Hepatocyte (in vitro differentiated cells): Measurements from ENCODE around the gene GTF3C1. TPM values are rescaled to one million over a fixed set of nuclear protein-coding genes. Genes with fewer than 3 reads are reported as not detected.

Experiments
- DNase-seq: peaks from one replicate; pipeline ENCODE4 v3.0.0-alpha.2; 2016; ENCODE audit warnings: low spot score
- H2AFZ ChIP-seq: fragments of 200-600 bp; sonication (generic); 2 replicates; pipeline ENCODE4 v1.6.0; 2016; ENCODE audit warnings: antibody characterized with exemption, mild to moderate bottlenecking
- H3K27ac ChIP-seq: fragments of 200-600 bp; sonication (generic); 2 replicates; pipeline ENCODE4 v1.5.1; 2016; ENCODE audit warnings: mild to moderate bottlenecking
- H3K27me3 ChIP-seq: fragments of 200-600 bp; sonication (generic); 2 replicates; pipeline ENCODE4 v1.6.1; 2016
- H3K36me3 ChIP-seq: fragments of 200-600 bp; sonication (generic); replicated peaks from 2 replicates; pipeline ENCODE4 v1.5.1; 2016; ENCODE audit warnings: low read depth; ENCODE audit not compliant: insufficient read depth
- H3K4me1 ChIP-seq: fragments of 200-600 bp; sonication (generic); 2 replicates; pipeline ENCODE4 v1.5.1; 2016; ENCODE audit warnings: mild to moderate bottlenecking, moderate library complexity; ENCODE audit not compliant: insufficient read depth
- H3K4me2 ChIP-seq: fragments of 200-600 bp; sonication (generic); 2 replicates; pipeline ENCODE4 v1.6.0; 2016
- H3K4me3 ChIP-seq: fragments of 200-600 bp; sonication (generic); 2 replicates; pipeline ENCODE4 v1.5.1; 2016; ENCODE audit warnings: mild to moderate bottlenecking
- H3K79me2 ChIP-seq: fragments of 200-600 bp; sonication (generic); 2 replicates; pipeline ENCODE4 v1.6.0; 2017; ENCODE audit warnings: mild to moderate bottlenecking
- H3K9me2 ChIP-seq: fragments of 200-600 bp; sonication (generic); replicated peaks from 2 replicates; pipeline ENCODE4 v1.6.0; 2017; ENCODE audit warnings: mild to moderate bottlenecking; ENCODE audit not compliant: insufficient read depth
- H3K9me3 ChIP-seq: fragments of 200-600 bp; sonication (generic); 2 replicates; pipeline ENCODE4 v1.5.1; 2016; ENCODE audit warnings: low read depth, mild to moderate bottlenecking
- H4K20me1 ChIP-seq: fragments of 200-600 bp; sonication (generic); 2 replicates; pipeline ENCODE4 v1.6.0; 2016; ENCODE audit warnings: mild to moderate bottlenecking; ENCODE audit not compliant: insufficient read depth, poor library complexity, severe bottlenecking
- EZH2 ChIP-seq: fragments of 200-600 bp; sonication (generic); IDR thresholded peaks from 2 replicates; pipeline ENCODE4 v1.6.1; 2016; ENCODE audit warnings: antibody characterized with exemption, mild to moderate bottlenecking, borderline replicate concordance
- EZH2phosphoT487 ChIP-seq: fragments of 200-600 bp; sonication (generic); IDR thresholded peaks from one replicate; pipeline ENCODE4 v1.6.1; 2018; ENCODE audit warnings: antibody characterized with exemption, mild to moderate bottlenecking, low read depth, moderate library complexity; ENCODE audit not compliant: unreplicated experiment, severe bottlenecking
- WGBS: methylation state at CpG from one replicate; pipeline ENCODE4 v1.1.6; 2016; ENCODE audit warnings: low lambda C conversion rate; ENCODE audit errors: missing lambda C conversion rate; 5-methylcytosine and 5-hydroxymethylcytosine counted together
- polyA plus RNA-seq: library from polyadenylated mRNA; unstranded; fragments of >200 nt; fragmentation: Nextera tagmentation; extraction: Ambion mirVana; gene quantifications from 2 replicates; pipeline ENCODE4 v1.2.1, GENCODE V29; 2016
- total RNA-seq: library from RNA; depleted of rRNA; stranded (reverse); fragments of >200 nt; gene quantifications from 2 replicates; pipeline ENCODE4 v1.2.3, GENCODE V29; 2014
- TF ChIP-seq, protein P1 (sequence below): fragments of 200-600 bp; sonication (generic); IDR thresholded peaks from 2 replicates; pipeline ENCODE4 v1.5.1; 2016; ENCODE audit warnings: antibody characterized with exemption, mild to moderate bottlenecking; ENCODE audit not compliant: poor library complexity

Gene GTF3C1
- total and polyA plus RNA-seq, 2 experiments from 2014 or later = 41.5 to 59.6 TPM

DNA sequence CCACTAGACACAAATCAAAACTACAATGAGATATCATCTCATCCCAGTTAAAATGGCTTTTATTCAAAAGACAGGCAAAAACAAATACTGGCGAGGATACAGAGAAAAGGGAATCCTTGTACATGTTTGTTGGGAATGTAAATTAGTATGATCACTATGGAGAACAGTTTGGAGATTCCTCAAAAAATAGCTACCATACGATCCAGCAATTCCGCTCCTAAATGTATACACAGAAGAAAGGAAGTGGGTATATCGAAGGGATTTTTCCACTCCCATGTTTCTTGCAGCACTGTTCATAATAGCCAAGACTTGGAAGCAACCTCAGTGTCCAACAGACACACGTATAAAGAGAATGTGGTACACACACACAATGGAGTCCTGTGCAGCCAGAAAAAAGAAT is 35.5 kb upstream of the GTF3C1 start:
- H3K9me2 ChIP-seq = no peaks in the 10 kb centered on the region
- H3K4me1 ChIP-seq = no peaks in the 10 kb centered on the region
- no peaks in the 10 kb centered on the region for H3K36me3 ChIP-seq
- no peak overlapping the region for H3K4me2 ChIP-seq
- H3K9me3 ChIP-seq = no peaks in the 10 kb centered on the region
- DNase-seq = no peak
- TF ChIP-seq, protein P1, sequence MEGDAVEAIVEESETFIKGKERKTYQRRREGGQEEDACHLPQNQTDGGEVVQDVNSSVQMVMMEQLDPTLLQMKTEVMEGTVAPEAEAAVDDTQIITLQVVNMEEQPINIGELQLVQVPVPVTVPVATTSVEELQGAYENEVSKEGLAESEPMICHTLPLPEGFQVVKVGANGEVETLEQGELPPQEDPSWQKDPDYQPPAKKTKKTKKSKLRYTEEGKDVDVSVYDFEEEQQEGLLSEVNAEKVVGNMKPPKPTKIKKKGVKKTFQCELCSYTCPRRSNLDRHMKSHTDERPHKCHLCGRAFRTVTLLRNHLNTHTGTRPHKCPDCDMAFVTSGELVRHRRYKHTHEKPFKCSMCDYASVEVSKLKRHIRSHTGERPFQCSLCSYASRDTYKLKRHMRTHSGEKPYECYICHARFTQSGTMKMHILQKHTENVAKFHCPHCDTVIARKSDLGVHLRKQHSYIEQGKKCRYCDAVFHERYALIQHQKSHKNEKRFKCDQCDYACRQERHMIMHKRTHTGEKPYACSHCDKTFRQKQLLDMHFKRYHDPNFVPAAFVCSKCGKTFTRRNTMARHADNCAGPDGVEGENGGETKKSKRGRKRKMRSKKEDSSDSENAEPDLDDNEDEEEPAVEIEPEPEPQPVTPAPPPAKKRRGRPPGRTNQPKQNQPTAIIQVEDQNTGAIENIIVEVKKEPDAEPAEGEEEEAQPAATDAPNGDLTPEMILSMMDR = no peak
- no peak for TF ChIP-seq EZH2
- no peak for TF ChIP-seq EZH2phosphoT487
- no peak overlapping the region for H3K4me3 ChIP-seq
- H3K27me3 ChIP-seq = no peaks in the 10 kb centered on the region
- H2AFZ ChIP-seq = no peak overlapping the region
- no peaks in the 10 kb centered on the region for H3K79me2 ChIP-seq
- no peaks in the 10 kb centered on the region for H4K20me1 ChIP-seq
- no peak overlapping the region for H3K27ac ChIP-seq
- WGBS = 98% methylated on average over 5 of the region's 5 CpGs

DNA sequence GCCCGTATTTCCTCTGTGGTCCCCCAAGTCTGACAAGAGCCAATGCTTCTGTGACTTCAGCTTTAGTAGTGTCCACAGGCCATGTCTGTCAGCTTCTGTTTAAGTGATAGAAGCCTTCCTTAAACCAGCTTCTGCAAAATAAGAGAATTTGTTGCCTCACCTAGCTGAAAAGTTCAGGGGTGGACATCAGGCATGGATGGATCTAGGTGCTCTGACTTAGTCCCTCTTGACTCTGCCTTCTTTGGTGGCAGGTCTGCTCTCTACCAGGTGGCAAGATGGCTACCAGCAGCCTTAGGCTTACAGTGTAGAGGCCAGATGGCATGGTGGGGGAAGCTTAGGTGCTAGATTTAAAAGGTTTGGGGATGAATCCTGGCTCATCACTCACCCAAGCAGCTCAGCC is 33.9 kb upstream of the GTF3C1 start:
- peaks cover 13% of the 10 kb centered on the region for H3K4me1 ChIP-seq
- no peaks in the 10 kb centered on the region for H3K9me2 ChIP-seq
- H3K4me2 ChIP-seq = no peak overlapping the region
- H2AFZ ChIP-seq = no peak overlapping the region
- H3K27ac ChIP-seq = no peak overlapping the region
- TF ChIP-seq EZH2phosphoT487 (no peak), EZH2 (no peak)
- TF ChIP-seq, protein P1 = no peak
- H4K20me1 ChIP-seq = no peaks in the 10 kb centered on the region
- no peak for DNase-seq
- no peaks in the 10 kb centered on the region for H3K9me3 ChIP-seq
- H3K27me3 ChIP-seq = no peaks in the 10 kb centered on the region
- 88% methylated on average over 1 of the region's 1 CpG for WGBS
- H3K36me3 ChIP-seq = no peaks in the 10 kb centered on the region
- no peak overlapping the region for H3K4me3 ChIP-seq
- H3K79me2 ChIP-seq = no peaks in the 10 kb centered on the region

DNA sequence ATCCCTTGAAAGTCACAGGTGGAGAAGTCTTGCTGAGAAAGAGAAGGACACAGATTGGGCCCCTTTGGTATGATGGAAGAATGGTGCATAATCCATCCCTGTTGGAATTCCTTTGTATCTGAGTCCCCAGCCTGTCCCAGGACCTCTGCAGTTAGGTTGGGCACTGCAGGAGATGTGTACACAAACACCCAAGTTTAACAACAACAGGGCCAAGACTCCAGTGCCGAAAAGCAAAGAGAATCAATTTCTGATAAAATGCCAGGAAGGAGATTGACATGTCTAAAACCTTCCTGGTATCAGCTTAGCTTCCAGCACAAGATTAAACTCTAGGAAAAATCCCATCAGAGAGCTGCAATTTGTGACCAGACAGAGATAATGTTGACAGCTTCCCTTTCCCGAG is 33.2 kb upstream of the GTF3C1 start:
- no peak overlapping the region for H3K4me2 ChIP-seq
- no peaks in the 10 kb centered on the region for H3K79me2 ChIP-seq
- H3K9me3 ChIP-seq = no peaks in the 10 kb centered on the region
- WGBS = 21% methylated on average over 2 of the region's 2 CpGs
- no peaks in the 10 kb centered on the region for H3K27me3 ChIP-seq
- H3K4me1 ChIP-seq = peaks cover 13% of the 10 kb centered on the region
- H3K9me2 ChIP-seq = no peaks in the 10 kb centered on the region
- no peaks in the 10 kb centered on the region for H3K36me3 ChIP-seq
- H4K20me1 ChIP-seq = no peaks in the 10 kb centered on the region
- no peak for DNase-seq
- no peak overlapping the region for H3K4me3 ChIP-seq
- no peak overlapping the region for H2AFZ ChIP-seq
- H3K27ac ChIP-seq = no peak overlapping the region
- TF ChIP-seq, protein P1 = no peak
- no peak for TF ChIP-seq EZH2
- no peak for TF ChIP-seq EZH2phosphoT487
